SK-N-SH (cell line): ENCODE measurements around the gene ELN.

ENCODE experiments used
- EZH2phosphoT487 ChIP-seq: fragments of 200-600 bp; sonication (generic); IDR thresholded peaks from 2 replicates; pipeline ENCODE4 v1.6.1; 2017; ENCODE audit warnings: low read depth, mixed run types, mild to moderate bottlenecking, antibody characterized with exemption, moderate library complexity, borderline replicate concordance
- GATA2 ChIP-seq: sonication (generic); formaldehyde crosslinking; IDR thresholded peaks from 2 replicates; pipeline ENCODE4 v1.5.0; 2020; ENCODE audit warnings: mild to moderate bottlenecking, missing genetic modification reagents
- NFIC ChIP-seq: IDR thresholded peaks from 2 replicates; pipeline ENCODE4 v1.4.0; 2012; ENCODE audit warnings: borderline replicate concordance
- POLR2AphosphoS5 ChIP-seq: IDR thresholded peaks from 2 replicates; pipeline ENCODE4 v1.6.1; 2012; ENCODE audit warnings: low read depth, low read length
- RCOR1 ChIP-seq: fragments of 150-350 bp; IDR thresholded peaks from 2 replicates; pipeline ENCODE4 v1.6.1; 2017; ENCODE audit warnings: antibody characterized with exemption, low read length
- TAF1 ChIP-seq: IDR thresholded peaks from 2 replicates; pipeline ENCODE4 v1.6.1; 2012; ENCODE audit warnings: low read depth, mild to moderate bottlenecking, low read length, moderate library complexity, borderline replicate concordance
- TCF12 ChIP-seq: IDR thresholded peaks from 2 replicates; pipeline ENCODE4 v1.4.0; 2012
- TF ChIP-seq, protein P1 (sequence below): fragments of 200-600 bp; sonication (generic); IDR thresholded peaks from 2 replicates; pipeline ENCODE4 v1.6.1; 2017; ENCODE audit warnings: antibody characterized with exemption, mild to moderate bottlenecking, moderate library complexity
- TF ChIP-seq, protein P2 (sequence below): IDR thresholded peaks from 2 replicates; pipeline ENCODE4 v1.4.0; 2012; ENCODE audit warnings: low read depth
- TF ChIP-seq, protein P3 (sequence below): IDR thresholded peaks from 2 replicates; pipeline ENCODE4 v1.6.1; 2012; ENCODE audit warnings: mild to moderate bottlenecking, low read depth, low read length, moderate library complexity
- TF ChIP-seq, protein P4 (sequence below): fragments of 150-350 bp; IDR thresholded peaks from 2 replicates; pipeline ENCODE4 v1.6.1; 2017; ENCODE audit warnings: antibody characterized with exemption, low read length, low read depth, borderline replicate concordance
- TF ChIP-seq, protein P5 (sequence below): IDR thresholded peaks from 2 replicates; pipeline ENCODE4; 2012

DNA sequence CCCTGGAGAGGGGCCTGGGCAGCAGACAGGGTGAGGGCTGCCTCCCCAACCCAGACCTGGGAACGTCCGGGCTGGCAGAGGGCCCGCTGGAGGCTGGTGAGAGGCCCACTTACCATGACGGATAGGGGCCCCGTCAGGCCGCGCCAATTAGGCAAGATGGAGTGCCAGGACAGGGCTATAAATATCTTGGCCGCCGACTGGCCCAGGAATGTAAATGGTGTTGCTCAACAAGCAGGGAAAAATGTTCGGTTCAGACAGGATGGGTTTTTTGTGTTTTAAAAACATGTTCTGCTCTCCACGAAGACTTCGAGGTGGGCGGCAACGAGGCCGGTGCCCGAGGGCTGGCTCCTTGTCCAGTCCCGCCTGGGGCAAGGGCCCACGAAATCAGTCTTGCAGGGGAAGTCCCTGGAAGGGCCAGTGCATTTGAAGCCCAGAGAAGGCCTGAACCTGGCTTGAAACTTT, 35.8 kb upstream of the ELN start:
- TF ChIP-seq TCF12: no peak
- TF ChIP-seq RCOR1: no peak
- TF ChIP-seq, protein P1, sequence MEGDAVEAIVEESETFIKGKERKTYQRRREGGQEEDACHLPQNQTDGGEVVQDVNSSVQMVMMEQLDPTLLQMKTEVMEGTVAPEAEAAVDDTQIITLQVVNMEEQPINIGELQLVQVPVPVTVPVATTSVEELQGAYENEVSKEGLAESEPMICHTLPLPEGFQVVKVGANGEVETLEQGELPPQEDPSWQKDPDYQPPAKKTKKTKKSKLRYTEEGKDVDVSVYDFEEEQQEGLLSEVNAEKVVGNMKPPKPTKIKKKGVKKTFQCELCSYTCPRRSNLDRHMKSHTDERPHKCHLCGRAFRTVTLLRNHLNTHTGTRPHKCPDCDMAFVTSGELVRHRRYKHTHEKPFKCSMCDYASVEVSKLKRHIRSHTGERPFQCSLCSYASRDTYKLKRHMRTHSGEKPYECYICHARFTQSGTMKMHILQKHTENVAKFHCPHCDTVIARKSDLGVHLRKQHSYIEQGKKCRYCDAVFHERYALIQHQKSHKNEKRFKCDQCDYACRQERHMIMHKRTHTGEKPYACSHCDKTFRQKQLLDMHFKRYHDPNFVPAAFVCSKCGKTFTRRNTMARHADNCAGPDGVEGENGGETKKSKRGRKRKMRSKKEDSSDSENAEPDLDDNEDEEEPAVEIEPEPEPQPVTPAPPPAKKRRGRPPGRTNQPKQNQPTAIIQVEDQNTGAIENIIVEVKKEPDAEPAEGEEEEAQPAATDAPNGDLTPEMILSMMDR: no peak
- TF ChIP-seq, protein P2, sequence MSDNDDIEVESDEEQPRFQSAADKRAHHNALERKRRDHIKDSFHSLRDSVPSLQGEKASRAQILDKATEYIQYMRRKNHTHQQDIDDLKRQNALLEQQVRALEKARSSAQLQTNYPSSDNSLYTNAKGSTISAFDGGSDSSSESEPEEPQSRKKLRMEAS: no peak
- TF ChIP-seq EZH2phosphoT487: no peak
- TF ChIP-seq, protein P3, sequence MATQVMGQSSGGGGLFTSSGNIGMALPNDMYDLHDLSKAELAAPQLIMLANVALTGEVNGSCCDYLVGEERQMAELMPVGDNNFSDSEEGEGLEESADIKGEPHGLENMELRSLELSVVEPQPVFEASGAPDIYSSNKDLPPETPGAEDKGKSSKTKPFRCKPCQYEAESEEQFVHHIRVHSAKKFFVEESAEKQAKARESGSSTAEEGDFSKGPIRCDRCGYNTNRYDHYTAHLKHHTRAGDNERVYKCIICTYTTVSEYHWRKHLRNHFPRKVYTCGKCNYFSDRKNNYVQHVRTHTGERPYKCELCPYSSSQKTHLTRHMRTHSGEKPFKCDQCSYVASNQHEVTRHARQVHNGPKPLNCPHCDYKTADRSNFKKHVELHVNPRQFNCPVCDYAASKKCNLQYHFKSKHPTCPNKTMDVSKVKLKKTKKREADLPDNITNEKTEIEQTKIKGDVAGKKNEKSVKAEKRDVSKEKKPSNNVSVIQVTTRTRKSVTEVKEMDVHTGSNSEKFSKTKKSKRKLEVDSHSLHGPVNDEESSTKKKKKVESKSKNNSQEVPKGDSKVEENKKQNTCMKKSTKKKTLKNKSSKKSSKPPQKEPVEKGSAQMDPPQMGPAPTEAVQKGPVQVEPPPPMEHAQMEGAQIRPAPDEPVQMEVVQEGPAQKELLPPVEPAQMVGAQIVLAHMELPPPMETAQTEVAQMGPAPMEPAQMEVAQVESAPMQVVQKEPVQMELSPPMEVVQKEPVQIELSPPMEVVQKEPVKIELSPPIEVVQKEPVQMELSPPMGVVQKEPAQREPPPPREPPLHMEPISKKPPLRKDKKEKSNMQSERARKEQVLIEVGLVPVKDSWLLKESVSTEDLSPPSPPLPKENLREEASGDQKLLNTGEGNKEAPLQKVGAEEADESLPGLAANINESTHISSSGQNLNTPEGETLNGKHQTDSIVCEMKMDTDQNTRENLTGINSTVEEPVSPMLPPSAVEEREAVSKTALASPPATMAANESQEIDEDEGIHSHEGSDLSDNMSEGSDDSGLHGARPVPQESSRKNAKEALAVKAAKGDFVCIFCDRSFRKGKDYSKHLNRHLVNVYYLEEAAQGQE: no peak; the same call in 1 of the 2 replicates
- TF ChIP-seq POLR2AphosphoS5: no peak
- no peak for TF ChIP-seq GATA2
- TF ChIP-seq, protein P4, sequence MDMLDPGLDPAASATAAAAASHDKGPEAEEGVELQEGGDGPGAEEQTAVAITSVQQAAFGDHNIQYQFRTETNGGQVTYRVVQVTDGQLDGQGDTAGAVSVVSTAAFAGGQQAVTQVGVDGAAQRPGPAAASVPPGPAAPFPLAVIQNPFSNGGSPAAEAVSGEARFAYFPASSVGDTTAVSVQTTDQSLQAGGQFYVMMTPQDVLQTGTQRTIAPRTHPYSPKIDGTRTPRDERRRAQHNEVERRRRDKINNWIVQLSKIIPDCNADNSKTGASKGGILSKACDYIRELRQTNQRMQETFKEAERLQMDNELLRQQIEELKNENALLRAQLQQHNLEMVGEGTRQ: no peak
- TF ChIP-seq NFIC: 0 out of 2 replicates have a peak, but pooled peaks have one; percentile 17
- TF ChIP-seq TAF1: no peak
- TF ChIP-seq, protein P5, sequence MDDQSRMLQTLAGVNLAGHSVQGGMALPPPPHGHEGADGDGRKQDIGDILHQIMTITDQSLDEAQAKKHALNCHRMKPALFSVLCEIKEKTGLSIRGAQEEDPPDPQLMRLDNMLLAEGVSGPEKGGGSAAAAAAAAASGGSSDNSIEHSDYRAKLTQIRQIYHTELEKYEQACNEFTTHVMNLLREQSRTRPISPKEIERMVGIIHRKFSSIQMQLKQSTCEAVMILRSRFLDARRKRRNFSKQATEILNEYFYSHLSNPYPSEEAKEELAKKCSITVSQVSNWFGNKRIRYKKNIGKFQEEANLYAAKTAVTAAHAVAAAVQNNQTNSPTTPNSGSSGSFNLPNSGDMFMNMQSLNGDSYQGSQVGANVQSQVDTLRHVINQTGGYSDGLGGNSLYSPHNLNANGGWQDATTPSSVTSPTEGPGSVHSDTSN: peak; percentile 69
